ENCODE measurements around the gene ZBTB34.

GRCh38 chr9:126857261-126857960, 3.0 kb upstream of the ZBTB34 start:
- TF ChIP-seq CTCF (IDR thresholded peaks at IDR 0.05; ENCODE audit: low read depth, low read length, poor library complexity, severe bottlenecking) (no peak), EZH2phosphoT487 (IDR thresholded peaks at IDR 0.05; ENCODE audit: borderline replicate concordance, low read length) (no peak)

Measured in DOHH2 (cell line).